Mammary epithelial cell (primary cell): Measurements from ENCODE around the gene EIF2B1.

Experiments
- CTCF ChIP-seq, 2 donors: IDR thresholded peaks in 1 of 2; conservative IDR thresholded peaks in 1 of 2; 2 replicates each; pipeline ENCODE4 v1.5.1; 2011 to 2012; ENCODE audit warnings: inconsistent platforms in 2 of 2, low read length in 2 of 2, mild to moderate bottlenecking in 2 of 2, control low read depth in 1 of 2, low read depth in 1 of 2; ENCODE audit not compliant: insufficient read depth in 1 of 2; ENCODE audit errors: extremely low read depth in 1 of 2
- EZH2 ChIP-seq: IDR thresholded peaks from 2 replicates; pipeline ENCODE4 v1.6.1; 2012; ENCODE audit warnings: low read length, inconsistent platforms, borderline replicate concordance

- TF ChIP-seq CTCF (conservative IDR thresholded peaks at IDR 0.05 in 1 of 2, IDR thresholded peaks at IDR 0.05 in 1 of 2; ENCODE audit: extremely low read depth in 1 of 2, insufficient read depth in 1 of 2, low read depth in 1 of 2, low read length in 2 of 2) (no peak), EZH2 (no peak)
These were observed 48.1 kb upstream of the EIF2B1 start for GRCh38 chr12:123681605-123682004.
